ENCODE measurements around the gene PHF19.

- no peak; the same call in 1 of the 2 replicates for TF ChIP-seq POLR2A (IDR thresholded peaks at IDR 0.05; ENCODE audit: low read depth, low read length)
- TF ChIP-seq SREBF1 (IDR thresholded peaks at IDR 0.05; ENCODE audit: low read length): no peak
- TF ChIP-seq CREB1 (IDR thresholded peaks at IDR 0.05; ENCODE audit: low read depth): no peak
- no peak for TF ChIP-seq ATF2 (IDR thresholded peaks at IDR 0.05; ENCODE audit: low read length)
- TF ChIP-seq NFYB (IDR thresholded peaks at IDR 0.05; ENCODE audit: insufficient read depth, low read depth, low read length): no peak
- no peak for TF ChIP-seq FOS (IDR thresholded peaks at IDR 0.05; ENCODE audit: borderline replicate concordance, extremely low read depth, insufficient read length)
- TF ChIP-seq CTCF (IDR thresholded peaks at IDR 0.05 in 2 of 3, conservative IDR thresholded peaks at IDR 0.05 in 1 of 3; ENCODE audit: control insufficient read depth in 2 of 3, extremely low read depth in 1 of 3, insufficient read depth in 1 of 3, low read depth in 3 of 3, low read length in 3 of 3): no peak
- TF ChIP-seq SIN3A (IDR thresholded peaks at IDR 0.05; ENCODE audit: low read depth, low read length): no peak
These were observed 45.6 kb upstream of the PHF19 start for GRCh38 chr9:120922404-120923195.

Data from GM12878 (cell line).